Esophagus squamous epithelium (tissue), 4 donors: ENCODE results near the gene TMEM191C.
"Not testable (repeated sequence)": the region's sequence is repeated elsewhere in the genome, so short reads cannot be mapped to it uniquely, and the experiment has no call there.

Experiments used
- POLR2A ChIP-seq, 4 donors: fragments of 450-650 bp; IDR thresholded peaks; one replicate each; pipeline ENCODE4 v1.6.1; 2017; ENCODE audit warnings: antibody characterized with exemption in 4 of 4, mild to moderate bottlenecking in 4 of 4, moderate library complexity in 3 of 4
- TF ChIP-seq, protein P1 (sequence below), 6 experiments: fragments of 450-650 bp in 4 of 6; fragments of 200-600 bp in 2 of 6; sonication (generic) in 2 of 6; IDR thresholded peaks; one replicate each; pipeline ENCODE4 v1.5.1; 2016 to 2019; ENCODE audit warnings: antibody characterized with exemption in 6 of 6, mild to moderate bottlenecking in 4 of 6, moderate library complexity in 4 of 6

DNA sequence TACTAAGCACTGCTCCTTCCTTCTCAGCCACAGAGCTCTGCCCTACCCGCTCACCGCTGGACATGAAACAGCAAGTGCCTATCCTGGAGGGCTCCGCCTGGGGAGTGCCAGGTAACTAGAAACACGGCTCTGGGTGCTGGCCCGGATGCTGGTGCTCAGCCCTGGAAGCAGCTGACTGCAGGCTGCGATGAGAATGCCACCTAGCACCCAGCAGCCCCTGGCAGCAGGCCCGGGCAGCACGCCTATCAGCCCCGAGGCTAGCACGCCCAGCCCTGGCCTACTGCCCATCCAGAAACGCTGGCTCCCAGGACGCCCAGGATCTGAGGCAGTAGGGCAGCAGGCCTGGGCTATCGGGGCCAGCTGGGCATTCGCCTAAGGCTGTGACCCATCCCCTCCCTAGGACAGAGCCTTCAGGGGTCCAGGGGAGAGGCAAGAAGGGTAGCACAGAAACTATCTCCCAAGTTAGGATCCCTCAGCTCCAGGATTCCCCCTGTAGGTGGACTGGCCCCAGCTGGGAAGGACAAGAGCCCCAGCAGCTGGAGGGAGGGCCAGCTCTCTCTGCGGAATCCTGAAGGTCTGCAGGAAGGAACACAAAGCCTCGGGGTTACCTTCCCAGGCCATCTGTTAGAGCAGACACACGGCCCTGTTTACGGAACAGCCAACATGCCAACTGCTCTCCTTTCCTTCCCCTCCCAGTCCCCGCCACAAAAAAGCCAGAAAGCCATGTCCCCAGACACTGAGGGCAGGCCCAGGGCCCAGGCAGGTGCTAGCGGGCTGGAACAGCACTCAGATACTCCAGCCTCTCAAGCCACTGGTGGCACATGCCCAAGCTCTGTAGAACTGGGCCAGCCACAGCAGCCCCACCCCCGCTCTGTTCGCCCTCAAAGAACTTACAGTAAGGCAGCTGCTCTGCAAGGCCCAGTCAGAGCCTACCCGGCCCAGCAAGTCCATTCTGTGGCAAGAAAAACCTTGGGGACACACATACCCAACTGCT is 26.9 kb downstream of the TMEM191C start:
- not testable (repeated sequence) for TF ChIP-seq POLR2A (IDR thresholded peaks at IDR 0.05)
- TF ChIP-seq, protein P1, sequence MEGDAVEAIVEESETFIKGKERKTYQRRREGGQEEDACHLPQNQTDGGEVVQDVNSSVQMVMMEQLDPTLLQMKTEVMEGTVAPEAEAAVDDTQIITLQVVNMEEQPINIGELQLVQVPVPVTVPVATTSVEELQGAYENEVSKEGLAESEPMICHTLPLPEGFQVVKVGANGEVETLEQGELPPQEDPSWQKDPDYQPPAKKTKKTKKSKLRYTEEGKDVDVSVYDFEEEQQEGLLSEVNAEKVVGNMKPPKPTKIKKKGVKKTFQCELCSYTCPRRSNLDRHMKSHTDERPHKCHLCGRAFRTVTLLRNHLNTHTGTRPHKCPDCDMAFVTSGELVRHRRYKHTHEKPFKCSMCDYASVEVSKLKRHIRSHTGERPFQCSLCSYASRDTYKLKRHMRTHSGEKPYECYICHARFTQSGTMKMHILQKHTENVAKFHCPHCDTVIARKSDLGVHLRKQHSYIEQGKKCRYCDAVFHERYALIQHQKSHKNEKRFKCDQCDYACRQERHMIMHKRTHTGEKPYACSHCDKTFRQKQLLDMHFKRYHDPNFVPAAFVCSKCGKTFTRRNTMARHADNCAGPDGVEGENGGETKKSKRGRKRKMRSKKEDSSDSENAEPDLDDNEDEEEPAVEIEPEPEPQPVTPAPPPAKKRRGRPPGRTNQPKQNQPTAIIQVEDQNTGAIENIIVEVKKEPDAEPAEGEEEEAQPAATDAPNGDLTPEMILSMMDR (IDR thresholded peaks at IDR 0.05): not testable (repeated sequence)
